Body of pancreas (tissue), 4 donors: ENCODE data around the gene LRPPRC. TPM values are rescaled to one million over a fixed set of nuclear protein-coding genes. Genes with fewer than 3 reads are reported as not detected.

Source experiments
- ATAC-seq: fragments of 150-250 bp; one replicate; pipeline ENCODE4 v1.9.1; 2016
- DNase-seq, 4 donors: peaks; one replicate each; pipeline ENCODE4 v3.0.0-alpha.2; 2019
- H3K27ac ChIP-seq, 4 donors: fragments of 200-600 bp; sonication (generic); 1 replicate in 3 of 4; 2 replicates in 1 of 4; pipeline versions ENCODE4 v1.5.1 to v1.6.1; 2016 to 2019; ENCODE audit warnings: mild to moderate bottlenecking in 1 of 4, mixed read lengths in 1 of 4, moderate library complexity in 1 of 4
- H3K27me3 ChIP-seq, 2 donors: fragments of 200-600 bp; sonication (generic); one replicate each; pipeline ENCODE4 v1.6.0; 2016; ENCODE audit warnings: mild to moderate bottlenecking in 1 of 2
- H3K36me3 ChIP-seq, 2 donors: fragments of 200-600 bp; sonication (generic); replicated peaks in 1 of 2; 2 replicates each; pipeline ENCODE4 v1.5.1; 2016; ENCODE audit warnings: low read depth in 2 of 2; ENCODE audit not compliant: insufficient read depth in 1 of 2
- H3K4me1 ChIP-seq: fragments of 200-600 bp; sonication (generic); one replicate; pipeline ENCODE4 v1.6.0; 2016
- H3K4me3 ChIP-seq, 2 donors: fragments of 200-600 bp; sonication (generic); 1 replicate in 1 of 2; 2 replicates in 1 of 2; pipeline ENCODE4 v1.5.1; 2016 to 2019
- H3K9me3 ChIP-seq, 3 donors: fragments of 200-600 bp; sonication (generic); 1 replicate in 2 of 3; 2 replicates in 1 of 3; pipeline ENCODE4 v1.5.1; 2016
- POLR2A ChIP-seq, 3 donors: fragments of 450-650 bp; IDR thresholded peaks; one replicate each; pipeline ENCODE4 v1.6.1; 2016; ENCODE audit warnings: antibody characterized with exemption in 3 of 3, mild to moderate bottlenecking in 2 of 3
- WGBS, 2 donors: methylation state at CpG; one replicate each; pipeline ENCODE4 v1.1.5; 2017; 5-methylcytosine and 5-hydroxymethylcytosine counted together
- intact Hi-C: fragments of 100-400 bp; cut with DNase I; formaldehyde crosslinking; loops from one replicate; pipeline ENCODE4 v1.15.1; 2023
- total RNA-seq, 2 donors: library from RNA; depleted of rRNA; stranded (reverse); fragments of >200 nt; gene quantifications; one replicate each; pipeline ENCODE4 v1.1.0, GENCODE V29; 2016
- TF ChIP-seq, protein P1 (sequence below), 7 experiments: fragments of 450-650 bp in 4 of 7; fragments of 200-600 bp in 3 of 7; sonication (generic) in 3 of 7; IDR thresholded peaks; one replicate each; pipeline ENCODE4 v1.5.1; 2016 to 2019; ENCODE audit warnings: antibody characterized with exemption in 7 of 7

LRPPRC gene
- total RNA-seq, 2 donors from 2014 or later: 33.5 to 50.8 TPM

DNA sequence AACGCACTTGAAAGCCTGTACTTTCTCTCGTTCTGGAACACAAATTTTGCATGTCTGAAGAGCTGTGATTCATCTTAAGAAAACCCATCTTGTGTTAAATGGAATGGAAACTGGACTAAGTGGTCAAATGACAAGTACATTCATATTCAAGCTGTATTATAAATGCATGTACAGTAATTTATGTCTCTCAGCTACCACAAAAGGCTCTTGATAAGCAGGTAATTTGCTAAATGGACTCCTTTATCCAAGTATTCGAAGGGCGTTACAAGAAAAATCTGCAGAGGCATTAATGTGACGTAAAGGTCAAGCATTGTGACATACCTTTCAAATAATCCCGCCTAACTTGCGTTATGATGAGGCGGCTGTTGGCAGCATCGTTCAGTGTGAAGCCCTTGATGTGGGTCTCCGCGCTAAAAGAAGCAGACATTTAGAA lies 90.4 kb downstream of the LRPPRC start:
- intact Hi-C loops: no loop called here
- Histone ChIP-seq H3K36me3 (peaks cover 0 to 6% of the 10 kb centered on the region in 2 donors), H3K9me3 (no peaks in the 10 kb centered on the region), H3K4me1 (no peaks in the 10 kb centered on the region), H3K27me3 (no peaks in the 10 kb centered on the region), H3K4me3 (no peak overlapping the region), H3K27ac (no peak overlapping the region)
- DNase-seq (no peak), ATAC-seq (no peak)
- TF ChIP-seq, protein P1, sequence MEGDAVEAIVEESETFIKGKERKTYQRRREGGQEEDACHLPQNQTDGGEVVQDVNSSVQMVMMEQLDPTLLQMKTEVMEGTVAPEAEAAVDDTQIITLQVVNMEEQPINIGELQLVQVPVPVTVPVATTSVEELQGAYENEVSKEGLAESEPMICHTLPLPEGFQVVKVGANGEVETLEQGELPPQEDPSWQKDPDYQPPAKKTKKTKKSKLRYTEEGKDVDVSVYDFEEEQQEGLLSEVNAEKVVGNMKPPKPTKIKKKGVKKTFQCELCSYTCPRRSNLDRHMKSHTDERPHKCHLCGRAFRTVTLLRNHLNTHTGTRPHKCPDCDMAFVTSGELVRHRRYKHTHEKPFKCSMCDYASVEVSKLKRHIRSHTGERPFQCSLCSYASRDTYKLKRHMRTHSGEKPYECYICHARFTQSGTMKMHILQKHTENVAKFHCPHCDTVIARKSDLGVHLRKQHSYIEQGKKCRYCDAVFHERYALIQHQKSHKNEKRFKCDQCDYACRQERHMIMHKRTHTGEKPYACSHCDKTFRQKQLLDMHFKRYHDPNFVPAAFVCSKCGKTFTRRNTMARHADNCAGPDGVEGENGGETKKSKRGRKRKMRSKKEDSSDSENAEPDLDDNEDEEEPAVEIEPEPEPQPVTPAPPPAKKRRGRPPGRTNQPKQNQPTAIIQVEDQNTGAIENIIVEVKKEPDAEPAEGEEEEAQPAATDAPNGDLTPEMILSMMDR (IDR thresholded peaks at IDR 0.05): no peak
- TF ChIP-seq POLR2A (IDR thresholded peaks at IDR 0.05): no peak
- WGBS, 2 donors: 82 to 89% methylated on average over 11 of the region's 11 CpGs

DNA sequence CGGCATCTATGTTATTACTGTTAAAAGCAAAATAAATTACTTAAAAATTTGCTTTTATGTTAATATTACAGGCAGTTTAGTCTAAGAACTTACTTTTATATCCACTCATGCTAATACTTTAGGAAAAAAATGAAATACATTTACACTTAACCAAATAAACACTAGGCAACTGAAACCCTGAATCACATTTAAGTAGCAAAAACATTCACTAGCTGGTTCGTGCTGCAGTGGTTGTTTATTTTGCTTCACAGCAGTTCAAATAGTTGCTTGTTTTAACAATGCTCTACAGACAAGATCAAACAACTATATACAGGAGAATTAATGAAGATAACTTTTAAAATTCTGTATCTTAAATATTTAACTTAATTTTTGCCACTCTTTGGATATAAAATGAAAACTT lies 96.2 kb downstream of the LRPPRC start:
- Histone ChIP-seq H3K9me3 (no peaks in the 10 kb centered on the region), H3K4me3 (no peak overlapping the region), H3K27me3 (no peaks in the 10 kb centered on the region), H3K36me3 (no peaks in the 10 kb centered on the region), H3K4me1 (peaks cover 19% of the 10 kb centered on the region), H3K27ac (no peak overlapping the region)
- ATAC-seq (no peak), DNase-seq (no peak)
- whole genome bisulfite sequencing, 2 donors: 67 to 73% methylated on average over 2 of the region's 2 CpGs
- TF ChIP-seq, protein P1 (IDR thresholded peaks at IDR 0.05): no peak
- no peak for TF ChIP-seq POLR2A (IDR thresholded peaks at IDR 0.05)
- intact Hi-C loops: no loop called here

DNA sequence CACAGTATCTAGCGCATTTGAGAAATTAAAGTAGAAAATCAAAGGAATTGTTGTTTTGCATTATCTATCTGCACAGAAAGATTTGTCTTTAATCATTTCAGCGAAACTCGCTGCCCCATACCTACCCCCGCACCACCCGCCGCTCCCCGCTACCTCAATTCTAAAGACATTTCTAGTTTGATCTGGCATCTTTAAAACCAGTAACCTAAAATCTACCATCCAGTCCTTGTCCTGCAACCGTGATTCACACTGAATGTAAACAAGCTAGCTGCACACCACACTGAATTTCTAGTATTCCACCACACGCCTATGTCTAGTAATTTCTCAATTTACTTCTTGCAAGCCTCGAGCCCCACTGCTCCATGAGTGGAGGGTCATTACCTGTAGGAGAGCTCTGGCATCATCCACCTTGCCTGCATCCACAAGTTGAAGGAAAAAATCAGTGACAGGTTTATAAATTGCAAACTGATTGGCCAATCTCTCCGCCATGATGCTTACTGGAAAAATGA lies 96.9 kb downstream of the LRPPRC start:
- DNase-seq (peak in 2 of 4 donors; percentile 31 to 43), ATAC-seq (peak; percentile 5)
- Histone ChIP-seq H3K9me3 (no peaks in the 10 kb centered on the region), H3K4me3 (no peak overlapping the region), H3K27ac (peak overlapping the region in 3 of 4 donors; percentile 1 to 58 (median 55)), H3K27me3 (no peaks in the 10 kb centered on the region), H3K4me1 (peaks cover 19% of the 10 kb centered on the region), H3K36me3 (no peaks in the 10 kb centered on the region)
- intact Hi-C loops: no loop called here
- 60 to 70% methylated on average over 11 of the region's 11 CpGs for WGBS, 2 donors
- no peak for TF ChIP-seq POLR2A (IDR thresholded peaks at IDR 0.05)
- TF ChIP-seq, protein P1 (IDR thresholded peaks at IDR 0.05): no peak

DNA sequence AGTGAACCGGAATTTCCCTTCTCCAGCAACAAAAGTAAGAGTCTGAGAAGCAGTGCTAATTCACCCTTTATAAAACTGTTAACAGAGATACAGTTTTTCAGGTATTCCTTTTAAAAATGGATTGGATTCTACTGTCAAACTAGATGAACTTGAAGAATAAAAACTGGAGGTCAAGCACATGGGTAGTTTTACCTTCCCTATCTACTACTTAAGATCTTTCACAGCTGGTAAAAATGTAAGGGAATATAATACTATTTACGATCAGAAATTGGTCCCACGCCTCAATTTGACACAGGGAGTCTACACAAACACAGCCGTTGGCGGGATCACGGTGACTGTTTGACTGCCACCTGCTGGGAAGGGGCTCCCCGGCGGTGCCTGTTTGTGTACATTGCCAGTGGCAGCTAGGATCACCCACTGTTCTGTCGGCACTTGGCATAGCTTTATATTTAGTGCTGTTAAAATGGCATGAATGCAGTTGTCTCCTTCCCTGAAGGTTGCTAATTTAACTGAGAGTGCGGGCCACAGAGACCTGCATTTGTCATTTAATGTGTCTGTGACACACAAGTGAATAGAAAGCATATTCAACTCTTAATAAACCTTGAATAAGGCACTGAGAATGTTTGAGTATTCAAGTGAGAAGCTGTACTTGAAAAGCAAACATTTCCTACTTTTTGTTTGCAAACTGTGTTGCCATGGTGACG lies 97.5 kb downstream of the LRPPRC start:
- ATAC-seq (peak; percentile 88), DNase-seq (peak; percentile 73 to 85 (median 74))
- Histone ChIP-seq H3K27ac (peak overlapping the region in 3 of 4 donors; percentile 1 to 58 (median 55)), H3K4me1 (peaks cover 19% of the 10 kb centered on the region), H3K4me3 (no peak overlapping the region), H3K36me3 (peaks cover 0 to 3% of the 10 kb centered on the region in 2 donors), H3K27me3 (no peaks in the 10 kb centered on the region), H3K9me3 (no peaks in the 10 kb centered on the region)
- intact Hi-C loops: no loop called here
- WGBS, 2 donors: 19 to 24% methylated on average over 9 to 11 of the region's 11 CpGs
- no peak for TF ChIP-seq POLR2A (IDR thresholded peaks at IDR 0.05)
- TF ChIP-seq, protein P1 (IDR thresholded peaks at IDR 0.05): peak in 6 of 7 experiments; percentile 47 to 67 (median 60)
